ENCODE data around the gene OLFML2A. TPM values are rescaled to one million over a fixed set of nuclear protein-coding genes. Genes with fewer than 3 reads are reported as not detected.

OLFML2A gene
- total and polyA plus RNA-seq, 2 donors (not counting 1 experiment from before 2014, with no cell fraction given), result 2.7 to 33.7 TPM

DNA sequence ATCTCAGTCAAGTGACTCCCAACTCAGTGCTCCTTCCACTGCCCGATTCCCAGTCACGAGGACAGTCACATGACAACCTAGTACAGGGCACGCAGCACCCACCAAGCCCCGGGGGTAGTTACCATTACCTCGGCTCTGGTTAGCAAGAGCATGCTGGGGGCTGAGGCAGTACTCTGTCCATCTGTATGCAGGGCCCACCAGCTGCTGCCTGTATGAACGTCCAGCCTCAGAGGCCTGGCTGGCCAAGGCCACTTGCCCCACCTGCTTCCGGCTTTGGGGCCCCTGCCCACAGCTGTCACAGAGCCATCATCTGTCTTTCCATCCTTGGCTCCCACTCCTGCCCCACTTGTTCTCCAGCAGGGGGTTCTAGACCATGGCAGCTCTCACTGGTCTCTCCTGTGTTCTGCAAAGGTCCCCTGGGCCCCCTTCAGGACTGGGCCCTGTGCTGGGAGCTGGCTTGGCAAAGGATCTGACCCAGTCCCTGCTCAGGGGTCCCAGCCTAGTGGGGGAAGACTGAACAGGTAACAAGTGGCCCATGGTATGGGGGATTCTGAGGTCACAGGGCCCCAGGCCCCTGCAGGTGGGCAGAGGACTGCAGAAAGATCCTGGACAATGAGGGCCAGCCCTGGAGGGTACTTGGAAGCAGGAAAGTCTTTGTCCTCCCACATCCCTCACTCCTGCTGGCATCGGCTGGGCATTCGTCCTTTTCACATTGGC, 81.6 kb downstream of the OLFML2A start:
- Histone ChIP-seq H3K4me2 (ENCODE audit: extremely low read depth, insufficient read depth, low read length) (no peak overlapping the region), H2AFZ (ENCODE audit: low read length) (no peak overlapping the region), H3K9ac (ENCODE audit: insufficient read depth, low read length) (no peak overlapping the region), H3K27me3 (ENCODE audit: control insufficient read depth, insufficient read depth, low read length) (no peaks in the 10 kb centered on the region), H3K79me2 (ENCODE audit: control insufficient read depth, insufficient read depth, low read length) (peaks cover 36% of the 10 kb centered on the region), H3K27ac (ENCODE audit: insufficient read depth, low read length) (no peak overlapping the region), H3K36me3 (ENCODE audit: control insufficient read depth, insufficient read depth, low read length) (peaks cover 36% of the 10 kb centered on the region), H3K4me1 (ENCODE audit: control insufficient read depth, extremely low read depth, insufficient read depth, low read length) (peaks cover 3% of the 10 kb centered on the region), H4K20me1 (ENCODE audit: control insufficient read depth, extremely low read depth, insufficient read depth, low read length) (peaks cover 4% of the 10 kb centered on the region), H3K4me3 (replicated peaks in 1 of 4; ENCODE audit: control extremely low read depth in 1 of 4, insufficient read depth in 1 of 4, low read depth in 3 of 4, low read length in 4 of 4) (no peak overlapping the region), H3K9me3 (ENCODE audit: control insufficient read depth, insufficient read depth, low read depth, low read length) (no peaks in the 10 kb centered on the region)
- DNase-seq (ENCODE audit: low read depth in 2 of 2), result no peak
- TF ChIP-seq EZH2 (IDR thresholded peaks at IDR 0.05; ENCODE audit: low read length, missing control alignments), result no peak
- TF ChIP-seq, protein P1, sequence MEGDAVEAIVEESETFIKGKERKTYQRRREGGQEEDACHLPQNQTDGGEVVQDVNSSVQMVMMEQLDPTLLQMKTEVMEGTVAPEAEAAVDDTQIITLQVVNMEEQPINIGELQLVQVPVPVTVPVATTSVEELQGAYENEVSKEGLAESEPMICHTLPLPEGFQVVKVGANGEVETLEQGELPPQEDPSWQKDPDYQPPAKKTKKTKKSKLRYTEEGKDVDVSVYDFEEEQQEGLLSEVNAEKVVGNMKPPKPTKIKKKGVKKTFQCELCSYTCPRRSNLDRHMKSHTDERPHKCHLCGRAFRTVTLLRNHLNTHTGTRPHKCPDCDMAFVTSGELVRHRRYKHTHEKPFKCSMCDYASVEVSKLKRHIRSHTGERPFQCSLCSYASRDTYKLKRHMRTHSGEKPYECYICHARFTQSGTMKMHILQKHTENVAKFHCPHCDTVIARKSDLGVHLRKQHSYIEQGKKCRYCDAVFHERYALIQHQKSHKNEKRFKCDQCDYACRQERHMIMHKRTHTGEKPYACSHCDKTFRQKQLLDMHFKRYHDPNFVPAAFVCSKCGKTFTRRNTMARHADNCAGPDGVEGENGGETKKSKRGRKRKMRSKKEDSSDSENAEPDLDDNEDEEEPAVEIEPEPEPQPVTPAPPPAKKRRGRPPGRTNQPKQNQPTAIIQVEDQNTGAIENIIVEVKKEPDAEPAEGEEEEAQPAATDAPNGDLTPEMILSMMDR (conservative IDR thresholded peaks at IDR 0.05 in 1 of 2, IDR thresholded peaks at IDR 0.05 in 1 of 2; ENCODE audit: low read depth in 1 of 2, low read length in 2 of 2), result no peak

DNA sequence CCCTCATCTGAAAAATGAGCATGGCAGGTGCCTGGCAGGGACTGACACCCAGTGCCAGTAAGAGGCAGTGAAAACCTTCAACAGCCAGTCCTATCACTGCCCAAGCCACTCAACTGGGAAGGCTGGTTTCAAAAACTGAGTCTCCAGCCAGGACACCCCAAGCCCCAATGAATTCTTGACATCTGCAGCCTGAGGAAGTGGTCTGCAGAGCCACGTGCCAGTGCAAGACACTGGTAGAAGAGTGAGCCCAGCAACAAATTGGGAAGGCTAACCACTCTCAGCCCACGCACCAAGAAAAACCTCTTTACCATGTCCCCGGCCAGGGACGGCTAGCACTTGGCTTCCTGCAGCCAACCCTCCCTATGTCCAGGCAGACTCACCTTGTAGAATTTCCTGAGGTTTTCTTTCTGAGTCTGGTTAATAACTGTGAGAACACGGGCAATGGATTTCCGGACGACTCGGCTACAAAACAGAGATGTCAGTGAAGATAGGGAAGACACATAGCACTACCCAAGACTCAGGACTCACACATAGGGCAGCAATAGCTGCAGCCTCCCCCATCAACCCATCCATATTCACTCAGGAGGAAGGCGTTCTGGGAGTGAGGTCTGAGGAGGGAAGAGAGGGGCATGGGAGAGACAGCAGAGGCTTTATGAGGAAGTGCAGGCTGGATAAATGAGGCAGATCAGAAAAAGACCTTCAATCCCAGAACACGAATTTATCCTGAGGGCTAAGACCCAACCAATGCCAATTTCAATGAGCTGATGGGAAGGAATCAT, 83.1 kb downstream of the OLFML2A start:
- Histone ChIP-seq H2AFZ (ENCODE audit: low read length) (no peak overlapping the region), H3K9ac (ENCODE audit: insufficient read depth, low read length) (peak overlapping the region; percentile 98), H3K27me3 (ENCODE audit: control insufficient read depth, insufficient read depth, low read length) (no peaks in the 10 kb centered on the region), H3K4me2 (ENCODE audit: extremely low read depth, insufficient read depth, low read length) (peak overlapping the region; percentile 88), H3K4me1 (ENCODE audit: control insufficient read depth, extremely low read depth, insufficient read depth, low read length) (peaks cover 3% of the 10 kb centered on the region), H3K36me3 (ENCODE audit: control insufficient read depth, insufficient read depth, low read length) (peaks cover 36% of the 10 kb centered on the region), H4K20me1 (ENCODE audit: control insufficient read depth, extremely low read depth, insufficient read depth, low read length) (peaks cover 4% of the 10 kb centered on the region), H3K9me3 (ENCODE audit: control insufficient read depth, insufficient read depth, low read depth, low read length) (no peaks in the 10 kb centered on the region), H3K4me3 (replicated peaks in 1 of 4; ENCODE audit: control extremely low read depth in 1 of 4, insufficient read depth in 1 of 4, low read depth in 3 of 4, low read length in 4 of 4) (peak overlapping the region; percentile 87 to 99 (median 96)), H3K27ac (ENCODE audit: insufficient read depth, low read length) (peak overlapping the region; percentile 93), H3K79me2 (ENCODE audit: control insufficient read depth, insufficient read depth, low read length) (peaks cover 36% of the 10 kb centered on the region)
- DNase-seq (ENCODE audit: low read depth in 2 of 2), result no peak
- TF ChIP-seq, protein P1 (conservative IDR thresholded peaks at IDR 0.05 in 1 of 2, IDR thresholded peaks at IDR 0.05 in 1 of 2; ENCODE audit: low read depth in 1 of 2, low read length in 2 of 2), result no peak
- TF ChIP-seq EZH2 (IDR thresholded peaks at IDR 0.05; ENCODE audit: low read length, missing control alignments), result no peak

DNA sequence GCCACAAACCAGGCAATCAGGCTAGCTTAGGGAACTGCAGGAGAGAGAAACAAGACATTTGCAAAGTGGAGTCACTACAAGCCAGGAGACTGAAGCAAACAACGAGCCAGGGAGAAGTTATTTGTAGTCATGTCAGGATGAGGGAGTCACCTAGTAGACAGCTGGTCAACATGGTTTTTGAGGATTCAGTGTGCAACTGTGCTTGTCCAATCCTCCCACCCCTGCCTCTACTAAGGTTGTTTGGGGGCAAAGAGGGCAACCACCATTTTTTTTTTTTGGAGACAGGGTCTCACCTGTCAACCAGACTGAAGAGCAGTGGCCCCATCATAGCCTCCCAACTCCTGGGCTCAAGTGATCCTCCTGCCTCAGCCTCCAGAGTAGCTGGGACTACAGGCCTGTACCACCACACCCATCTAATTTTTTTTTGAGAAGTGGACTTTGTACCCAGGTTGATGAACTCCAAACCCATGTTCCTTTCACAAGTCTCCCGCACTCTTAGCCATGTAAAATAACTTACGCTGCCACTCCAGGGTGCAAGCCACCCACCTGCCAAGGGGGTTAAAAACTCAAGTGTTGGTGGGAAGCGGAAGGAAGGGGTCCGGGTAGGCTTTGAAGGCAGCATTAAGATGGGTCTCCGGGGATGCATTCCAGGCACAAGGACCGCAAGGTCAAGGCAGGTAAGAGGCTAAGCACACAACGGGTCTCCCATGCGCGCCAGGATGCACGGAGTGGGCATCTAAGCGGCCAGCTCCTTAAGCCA, 83.8 kb downstream of the OLFML2A start:
- Histone ChIP-seq H3K27me3 (ENCODE audit: control insufficient read depth, insufficient read depth, low read length) (no peaks in the 10 kb centered on the region), H3K9me3 (ENCODE audit: control insufficient read depth, insufficient read depth, low read depth, low read length) (no peaks in the 10 kb centered on the region), H3K4me2 (ENCODE audit: extremely low read depth, insufficient read depth, low read length) (peak overlapping the region; percentile 88), H3K79me2 (ENCODE audit: control insufficient read depth, insufficient read depth, low read length) (peaks cover 36% of the 10 kb centered on the region), H4K20me1 (ENCODE audit: control insufficient read depth, extremely low read depth, insufficient read depth, low read length) (peaks cover 4% of the 10 kb centered on the region), H3K9ac (ENCODE audit: insufficient read depth, low read length) (peak overlapping the region; percentile 98), H3K36me3 (ENCODE audit: control insufficient read depth, insufficient read depth, low read length) (peaks cover 36% of the 10 kb centered on the region), H2AFZ (ENCODE audit: low read length) (no peak overlapping the region), H3K4me3 (replicated peaks in 1 of 4; ENCODE audit: control extremely low read depth in 1 of 4, insufficient read depth in 1 of 4, low read depth in 3 of 4, low read length in 4 of 4) (peak overlapping the region; percentile 87 to 99 (median 96)), H3K4me1 (ENCODE audit: control insufficient read depth, extremely low read depth, insufficient read depth, low read length) (peaks cover 3% of the 10 kb centered on the region), H3K27ac (ENCODE audit: insufficient read depth, low read length) (peak overlapping the region; percentile 93)
- no peak for DNase-seq (ENCODE audit: low read depth in 2 of 2)
- TF ChIP-seq, protein P1 (conservative IDR thresholded peaks at IDR 0.05 in 1 of 2, IDR thresholded peaks at IDR 0.05 in 1 of 2; ENCODE audit: low read depth in 1 of 2, low read length in 2 of 2), result no peak

Data from fibroblast of lung (primary cell).